SU-DHL-6 (cell line): ENCODE results near the gene RAD51B.

Experiments used
- H2AFZ ChIP-seq: fragments of 200-600 bp; sonication (generic); 2 replicates; pipeline ENCODE4 v1.6.1; 2014; ENCODE audit warnings: low read depth, mild to moderate bottlenecking, moderate library complexity, mixed read lengths, antibody characterized with exemption, low read length; ENCODE audit not compliant: severe bottlenecking
- H3F3A ChIP-seq: fragments of 200-600 bp; shearing (Covaris generic); 2 replicates; pipeline ENCODE4 v1.6.0; 2016; ENCODE audit warnings: antibody characterized with exemption, mild to moderate bottlenecking; ENCODE audit not compliant: insufficient read depth
- H3K27ac ChIP-seq: fragments of 200-600 bp; sonication (generic); 2 replicates; pipeline ENCODE4 v1.5.1; 2016; ENCODE audit warnings: low read depth, mild to moderate bottlenecking, low read length, moderate library complexity, mixed read lengths
- H3K27me3 ChIP-seq: fragments of 200-600 bp; sonication (generic), shearing (Covaris generic); 2 replicates; pipeline ENCODE4 v1.6.0; 2014; ENCODE audit warnings: mild to moderate bottlenecking, low read length
- H3K36me3 ChIP-seq: fragments of 200-600 bp; sonication (generic); 2 replicates; pipeline ENCODE4 v1.6.1; 2014; ENCODE audit warnings: mild to moderate bottlenecking, low read length, mixed read lengths
- H3K4me2 ChIP-seq: fragments of 300-600, 200-600 bp; shearing (Covaris generic), sonication (generic); 2 replicates; pipeline ENCODE4 v1.6.0; 2014; ENCODE audit warnings: low read length, low read depth, mild to moderate bottlenecking; ENCODE audit not compliant: poor library complexity, severe bottlenecking
- H3K4me3 ChIP-seq: fragments of 200-600 bp; sonication (generic); 2 replicates; pipeline ENCODE4 v1.5.1; 2014; ENCODE audit warnings: antibody characterized with exemption, low read length, mild to moderate bottlenecking, mixed read lengths; ENCODE audit not compliant: insufficient read depth, poor library complexity, severe bottlenecking
- H3K79me2 ChIP-seq: fragments of 200-600 bp; sonication (generic); 2 replicates; pipeline ENCODE4 v1.6.1; 2014; ENCODE audit warnings: mild to moderate bottlenecking, low read length, moderate library complexity; ENCODE audit not compliant: insufficient read depth
- H3K9ac ChIP-seq: fragments of 200-600 bp; sonication (generic); 2 replicates; pipeline ENCODE4 v1.7.0; 2014; ENCODE audit warnings: mild to moderate bottlenecking, low read length
- H3K9me2 ChIP-seq: fragments of 200-600 bp; sonication (generic); replicated peaks from 2 replicates; pipeline ENCODE4 v1.6.1; 2014; ENCODE audit warnings: low read length; ENCODE audit not compliant: insufficient read depth
- H3K9me3 ChIP-seq: fragments of 200-600 bp; sonication (generic); 2 replicates; pipeline ENCODE4 v1.6.1; 2014; ENCODE audit warnings: low read length, mixed read lengths; ENCODE audit not compliant: insufficient read depth
- H4K20me1 ChIP-seq: fragments of 200-600 bp; sonication (generic); 2 replicates; pipeline ENCODE4 v1.6.1; 2014; ENCODE audit warnings: low read depth, mild to moderate bottlenecking, antibody characterized with exemption, low read length, moderate library complexity, mixed read lengths
- CTCF ChIP-seq: fragments of 200-600 bp; sonication (generic); IDR thresholded peaks from one replicate; pipeline ENCODE4 v1.5.1; 2017; ENCODE audit warnings: antibody characterized with exemption, mild to moderate bottlenecking, low read length, moderate library complexity; ENCODE audit not compliant: insufficient read depth, poor library complexity, severe bottlenecking
- EZH2phosphoT487 ChIP-seq: fragments of 200-600 bp; sonication (generic), shearing (Covaris generic); conservative IDR thresholded peaks from 2 replicates; pipeline ENCODE4 v1.6.1; 2018; ENCODE audit warnings: mild to moderate bottlenecking, antibody characterized with exemption, low read length, moderate library complexity, mixed read lengths

The RAD51B gene

GRCh38 chr14:68525516-68525915 lies 705.9 kb downstream of the RAD51B start:
- H3K79me2 ChIP-seq = no peaks in the 10 kb centered on the region
- H3K27me3 ChIP-seq = no peaks in the 10 kb centered on the region
- no peak overlapping the region for H3K4me3 ChIP-seq
- H3K36me3 ChIP-seq = peaks cover 8% of the 10 kb centered on the region
- TF ChIP-seq CTCF (no peak), EZH2phosphoT487 (no peak)
- peaks cover 11% of the 10 kb centered on the region; the same call in 1 of the 2 replicates for H3K9me3 ChIP-seq
- H3K9ac ChIP-seq = no peak overlapping the region
- H2AFZ ChIP-seq = no peak overlapping the region
- no peaks in the 10 kb centered on the region for H3K9me2 ChIP-seq
- no peaks in the 10 kb centered on the region for H4K20me1 ChIP-seq
- no peaks in the 10 kb centered on the region for H3F3A ChIP-seq
- H3K27ac ChIP-seq = no peak overlapping the region
- no peak overlapping the region for H3K4me2 ChIP-seq

GRCh38 chr14:68526512-68527091 lies 707.0 kb downstream of the RAD51B start:
- no peaks in the 10 kb centered on the region for H3F3A ChIP-seq
- H3K27me3 ChIP-seq = no peaks in the 10 kb centered on the region
- H3K27ac ChIP-seq = no peak overlapping the region
- H4K20me1 ChIP-seq = no peaks in the 10 kb centered on the region
- H3K9me3 ChIP-seq = peaks cover 11% of the 10 kb centered on the region; the same call in 1 of the 2 replicates
- H2AFZ ChIP-seq = no peak overlapping the region
- no peak overlapping the region for H3K4me3 ChIP-seq
- H3K9ac ChIP-seq = no peak overlapping the region
- H3K36me3 ChIP-seq = peaks cover 12% of the 10 kb centered on the region
- no peaks in the 10 kb centered on the region for H3K9me2 ChIP-seq
- no peaks in the 10 kb centered on the region for H3K79me2 ChIP-seq
- no peak overlapping the region for H3K4me2 ChIP-seq
- TF ChIP-seq CTCF (no peak), EZH2phosphoT487 (no peak)

- H4K20me1 ChIP-seq = no peaks in the 10 kb centered on the region
- peaks cover 12% of the 10 kb centered on the region for H3K36me3 ChIP-seq
- H3F3A ChIP-seq = no peaks in the 10 kb centered on the region
- no peak overlapping the region for H2AFZ ChIP-seq
- no peaks in the 10 kb centered on the region for H3K79me2 ChIP-seq
- no peak overlapping the region for H3K9ac ChIP-seq
- no peaks in the 10 kb centered on the region for H3K27me3 ChIP-seq
- no peak for TF ChIP-seq EZH2phosphoT487
- TF ChIP-seq CTCF = no peak
- H3K4me2 ChIP-seq = no peak overlapping the region
- no peak overlapping the region for H3K27ac ChIP-seq
- H3K9me2 ChIP-seq = no peaks in the 10 kb centered on the region
- no peak overlapping the region for H3K4me3 ChIP-seq
- peaks cover 11% of the 10 kb centered on the region; the same call in 1 of the 2 replicates for H3K9me3 ChIP-seq
These were observed 707.8 kb downstream of the RAD51B start for GRCh38 chr14:68527329-68527851.
